H1 (cell line): ENCODE measurements around the gene ZNF407. TPM values are rescaled to one million over a fixed set of nuclear protein-coding genes. Genes with fewer than 3 reads are reported as not detected.
A peak's percentile ranks its signal among the peaks of the same experiment; 100 is the strongest.

ENCODE experiments used
- CTCF ChIA-PET: fragments of 300-600 bp; sonication (Branson Sonifier 250); formaldehyde crosslinking; loops from one replicate; lab custom pipeline; 2021; ENCODE audit not compliant: partially characterized antibody; lab: Charles Lee
- POLR2A ChIA-PET: fragments of 300-600 bp; sonication (Branson Sonifier 250); formaldehyde crosslinking; loops from one replicate; lab custom pipeline; 2021; ENCODE audit warnings: inconsistent platforms; ENCODE audit not compliant: partially characterized antibody; lab: Charles Lee
- DNase-seq, 2 experiments: peaks; one replicate each; pipeline versions ENCODE4 v3.0.0 to v3.0.0-alpha.2; 2010 to 2022; ENCODE audit warnings: low spot score in 2 of 2, low read depth in 1 of 2, mixed read lengths in 1 of 2
- FAIRE-seq: peaks from 2 replicates; lab custom pipeline; 2011; peaks lifted over from hg19 to GRCh38; lab: Jason Lieb, UNC
- H2AFZ ChIP-seq: 2 replicates; pipeline ENCODE4 v1.8.1; 2012; ENCODE audit warnings: low read length, inconsistent platforms
- H2AK5ac ChIP-seq: 2 replicates; pipeline ENCODE4 v1.6.1; 2013; ENCODE audit warnings: low read depth, low read length
- H2BK120ac ChIP-seq: replicated peaks from 2 replicates; pipeline ENCODE3; 2013; ENCODE audit warnings: low read depth, low read length, inconsistent platforms
- H2BK12ac ChIP-seq: 2 replicates; pipeline ENCODE4 v1.6.1; 2013; ENCODE audit warnings: low read depth, low read length
- H2BK15ac ChIP-seq: 2 replicates; pipeline ENCODE4 v1.6.1; 2013; ENCODE audit warnings: low read length
- H2BK20ac ChIP-seq: 2 replicates; pipeline ENCODE4 v1.6.1; 2013; ENCODE audit warnings: low read length
- H2BK5ac ChIP-seq: 2 replicates; pipeline ENCODE4 v1.6.1; 2013; ENCODE audit warnings: low read depth, low read length
- H3K14ac ChIP-seq: 2 replicates; pipeline ENCODE4 v1.6.1; 2013; ENCODE audit warnings: inconsistent platforms; ENCODE audit not compliant: insufficient read length
- H3K18ac ChIP-seq: 2 replicates; pipeline ENCODE4 v1.6.1; 2013; ENCODE audit warnings: low read length; ENCODE audit errors: extremely low read depth
- H3K23ac ChIP-seq: 2 replicates; pipeline ENCODE4 v1.6.1; 2013; ENCODE audit warnings: inconsistent platforms; ENCODE audit not compliant: insufficient read length
- H3K23me2 ChIP-seq: 2 replicates; pipeline ENCODE4 v1.6.1; 2013; ENCODE audit warnings: low read depth, low read length
- H3K27ac ChIP-seq: 2 replicates; pipeline ENCODE4 v1.6.1; 2011; ENCODE audit warnings: low read depth, low read length, inconsistent platforms
- H3K27me3 ChIP-seq, 4 experiments: replicated peaks in 1 of 4; 1 replicate in 1 of 4; 2 replicates in 3 of 4; pipeline versions ENCODE4 v1.6.1 to v1.8.1; 2011 to 2013; ENCODE audit warnings: low read length in 3 of 4, mild to moderate bottlenecking in 3 of 4, inconsistent platforms in 2 of 4, mixed read lengths in 2 of 4, moderate library complexity in 1 of 4; ENCODE audit not compliant: control insufficient read depth in 3 of 4, insufficient read depth in 3 of 4; ENCODE audit errors: extremely low read depth in 1 of 4
- H3K36me3 ChIP-seq, 4 experiments: 2 replicates each; pipeline versions ENCODE4 v1.6.1 to v1.8.1; 2011 to 2013; ENCODE audit warnings: mild to moderate bottlenecking in 4 of 4, low read length in 3 of 4, moderate library complexity in 2 of 4, control low read depth in 1 of 4, inconsistent platforms in 1 of 4; ENCODE audit not compliant: insufficient read depth in 4 of 4, control insufficient read depth in 2 of 4
- H3K4ac ChIP-seq: replicated peaks from 2 replicates; pipeline ENCODE3; 2013; ENCODE audit warnings: low read length, low read depth, mixed read lengths, inconsistent platforms; ENCODE audit not compliant: insufficient read length
- H3K4me1 ChIP-seq, 4 experiments: replicated peaks in 1 of 4; 1 replicate in 1 of 4; 2 replicates in 3 of 4; pipeline versions ENCODE4 v1.6.1 to v1.8.1; 2011 to 2013; ENCODE audit warnings: low read length in 3 of 4, inconsistent platforms in 2 of 4, mixed read lengths in 1 of 4; ENCODE audit not compliant: insufficient read depth in 4 of 4, control insufficient read depth in 3 of 4
- H3K4me2 ChIP-seq, 2 experiments: 2 replicates each; pipeline versions ENCODE4 v1.6.1 to v1.8.1; 2011 to 2013; ENCODE audit warnings: low read depth in 2 of 2, low read length in 2 of 2, control low read depth in 1 of 2, inconsistent platforms in 1 of 2, mild to moderate bottlenecking in 1 of 2; ENCODE audit not compliant: insufficient read depth in 1 of 2
- H3K4me3 ChIP-seq, 4 experiments: fragments of 200-600, 300-600 bp in 1 of 4; sonication (generic), shearing (Covaris generic), sonication (Bioruptor Twin) in 1 of 4; 2 replicates each; pipeline versions ENCODE4 v1.5.1 to v1.8.1; 2011 to 2016; ENCODE audit warnings: low read length in 4 of 4, low read depth in 3 of 4, control low read depth in 2 of 4, inconsistent platforms in 2 of 4, mild to moderate bottlenecking in 2 of 4, mixed read lengths in 1 of 4, moderate library complexity in 1 of 4; ENCODE audit not compliant: insufficient read depth in 2 of 4; ENCODE audit errors: extremely low read depth in 1 of 4
- H3K56ac ChIP-seq: replicated peaks from 2 replicates; pipeline ENCODE3; 2013; ENCODE audit warnings: low read depth, mild to moderate bottlenecking, mixed read lengths, low read length, inconsistent platforms; ENCODE audit not compliant: insufficient read length
- H3K79me1 ChIP-seq: 2 replicates; pipeline ENCODE4 v1.6.1; 2013; ENCODE audit warnings: low read depth, low read length, control low read depth
- H3K79me2 ChIP-seq, 2 experiments: 2 replicates each; pipeline versions ENCODE4 v1.6.1 to v1.8.1; 2012 to 2013; ENCODE audit warnings: low read length in 2 of 2, mild to moderate bottlenecking in 2 of 2, inconsistent platforms in 1 of 2; ENCODE audit not compliant: insufficient read depth in 2 of 2, control insufficient read depth in 1 of 2
- H3K9ac ChIP-seq, 4 experiments: replicated peaks in 1 of 4; 1 replicate in 1 of 4; 2 replicates in 3 of 4; pipeline versions ENCODE4 v1.6.1 to v1.8.1; 2011 to 2013; ENCODE audit warnings: low read depth in 3 of 4, low read length in 3 of 4, control low read depth in 2 of 4, mild to moderate bottlenecking in 2 of 4, moderate library complexity in 2 of 4, inconsistent platforms in 1 of 4; ENCODE audit errors: extremely low read depth in 1 of 4
- H3K9me3 ChIP-seq, 2 experiments: 2 replicates each; pipeline versions ENCODE4 v1.6.1 to v1.8.1; 2012 to 2013; ENCODE audit warnings: mild to moderate bottlenecking in 2 of 2, moderate library complexity in 2 of 2, control low read depth in 1 of 2, inconsistent platforms in 1 of 2, low read depth in 1 of 2, low read length in 1 of 2, mixed read lengths in 1 of 2; ENCODE audit not compliant: insufficient read depth in 2 of 2
- H4K20me1 ChIP-seq, 2 experiments: replicated peaks in 1 of 2; 2 replicates each; pipeline versions ENCODE3 to v1.8.1; 2011 to 2013; ENCODE audit warnings: inconsistent platforms in 2 of 2, low read length in 2 of 2, mild to moderate bottlenecking in 1 of 2; ENCODE audit not compliant: insufficient read depth in 2 of 2, control insufficient read depth in 1 of 2
- H4K5ac ChIP-seq: 2 replicates; pipeline ENCODE4 v1.6.1; 2013; ENCODE audit warnings: low read length, low read depth, mixed read lengths, inconsistent platforms; ENCODE audit not compliant: insufficient read length
- H4K8ac ChIP-seq: 2 replicates; pipeline ENCODE4 v1.8.0; 2013; ENCODE audit warnings: mild to moderate bottlenecking, moderate library complexity, low read length, inconsistent platforms; ENCODE audit not compliant: insufficient read depth; ENCODE audit errors: extremely low read depth
- H4K91ac ChIP-seq: replicated peaks from 2 replicates; pipeline ENCODE3; 2013; ENCODE audit warnings: low read length, mixed read lengths, inconsistent platforms; ENCODE audit not compliant: insufficient read length
- ATF3 ChIP-seq: IDR thresholded peaks from 2 replicates; pipeline ENCODE4 v1.6.1; 2011; ENCODE audit warnings: low read depth, mild to moderate bottlenecking, low read length; ENCODE audit not compliant: insufficient read depth
- CREB1 ChIP-seq: IDR thresholded peaks from 2 replicates; pipeline ENCODE4 v1.6.1; 2012; ENCODE audit warnings: inconsistent platforms
- CTBP2 ChIP-seq: IDR thresholded peaks from 2 replicates; pipeline ENCODE4 v1.7.0; 2011; ENCODE audit warnings: borderline replicate concordance, mild to moderate bottlenecking, moderate library complexity, mixed read lengths, low read length; ENCODE audit not compliant: insufficient read depth, insufficient read length
- USF2 ChIP-seq: IDR thresholded peaks from 2 replicates; pipeline ENCODE4 v1.6.1; 2011; ENCODE audit warnings: low read length, improper control_type of control experiment
- WGBS, 2 experiments: shearing (Covaris generic) in 1 of 2; methylation state at CpG; one replicate each; pipeline versions ENCODE4 v1.1.6 to v1.1.7; 2013 to 2015; ENCODE audit warnings: low lambda C conversion rate in 2 of 2, mixed read lengths in 2 of 2, inconsistent platforms in 1 of 2, low coverage in 1 of 2, missing lambda C conversion rate in 1 of 2; ENCODE audit not compliant: insufficient replicate concordance in 2 of 2, insufficient coverage in 1 of 2, insufficient read length in 1 of 2; ENCODE audit errors: extremely low coverage in 1 of 2, missing lambda C conversion rate in 1 of 2; 5-methylcytosine and 5-hydroxymethylcytosine counted together
- polyA plus RNA-seq, 7 experiments: library from polyadenylated mRNA; depleted of rRNA in 3 of 7; stranded (reverse) in 5 of 7; unstranded in 2 of 7; fragments of >200 nt in 5 of 7; fragments of 200-250 nt in 2 of 7; gene quantifications; 1 replicate in 5 of 7; 2 replicates in 1 of 7; 4 replicates in 1 of 7; pipeline versions ENCODE4 v1.2.1 to v1.2.3, GENCODE V29; 2011 to 2013; ENCODE audit warnings: missing spikeins in 2 of 7, mixed read lengths in 2 of 7
- total RNA-seq: library from RNA; stranded (reverse); fragmentation: NEBNext Ultra II Directional; extraction: Animal tissue kit (Norgen Biotek cat#: 25700); gene quantifications from 2 replicates; pipeline ENCODE4 v1.2.1, GENCODE V29; 2021

Gene ZNF407
- total and polyA plus RNA-seq, 2 of the 8 experiments (the other 6 are each of a cell fraction or from before 2014, with no cell fraction given): 1.5 to 6.8 TPM

GRCh38 chr18:75003764-75004690 is 406.4 kb downstream of the ZNF407 start:
- no peaks in the 10 kb centered on the region for H3K27me3 ChIP-seq
- ChIA-PET POLR2A (no interaction called here), CTCF (interaction anchor here (1.9 kb wide), 1 partner anchor 36 kb away, joined by 7 read pairs; no protein-coding TSS in a partner anchor)
- no peaks in the 10 kb centered on the region for H3K79me2 ChIP-seq
- H3K56ac ChIP-seq: no peak overlapping the region
- H2BK12ac ChIP-seq: 0 out of 2 replicates have a peak overlapping the region, but pooled peaks have one; percentile 20
- H2BK15ac ChIP-seq: no peak overlapping the region; the same call in 1 of the 2 replicates
- H2AFZ ChIP-seq: no peak overlapping the region
- H2BK5ac ChIP-seq: no peak overlapping the region; the same call in 1 of the 2 replicates
- no peak overlapping the region for H3K4me2 ChIP-seq
- no peaks in the 10 kb centered on the region for H3K23me2 ChIP-seq
- H3K79me1 ChIP-seq: no peaks in the 10 kb centered on the region
- H3K23ac ChIP-seq: no peak overlapping the region
- no peak overlapping the region for H4K91ac ChIP-seq
- H3K4ac ChIP-seq: no peak overlapping the region
- no peak overlapping the region for H2AK5ac ChIP-seq
- H3K36me3 ChIP-seq: no peaks in the 10 kb centered on the region
- H2BK20ac ChIP-seq: no peak overlapping the region
- no peak overlapping the region for H3K4me3 ChIP-seq
- H4K20me1 ChIP-seq: no peaks in the 10 kb centered on the region
- H4K5ac ChIP-seq: no peak overlapping the region
- FAIRE-seq: no peak
- peaks cover 0 to 2% (median 0%) of the 10 kb centered on the region in 4 experiments; a peak in 2 of 7 replicates for H3K4me1 ChIP-seq
- no peak overlapping the region for H3K9ac ChIP-seq
- no peak for DNase-seq
- no peaks in the 10 kb centered on the region for H3K9me3 ChIP-seq
- H4K8ac ChIP-seq: no peak overlapping the region
- H3K18ac ChIP-seq: no peak overlapping the region
- no peak overlapping the region for H2BK120ac ChIP-seq
- 94% methylated on average over 23 of the region's 23 CpGs; no CpG with 5 or more reads in 1 of the 2 experiments for WGBS, 2 experiments
- no peak overlapping the region for H3K14ac ChIP-seq
- no peak overlapping the region for H3K27ac ChIP-seq
- TF ChIP-seq USF2 (no peak), CTBP2 (no peak), CREB1 (no peak), ATF3 (no peak)
